Erythroblast (primary cell): ENCODE results near the gene SREBF2.
"Not testable (repeated sequence)": the region's sequence is repeated elsewhere in the genome, so short reads cannot be mapped to it uniquely, and the experiment has no call there.

Experiments used
- DNase-seq, 2 experiments: peaks; one replicate each; lab custom pipeline; 2025; lab: John Stamatoyannopoulos, UW
- GATA1 ChIP-seq: IDR thresholded peaks from 2 replicates; pipeline ENCODE4 v1.6.1; 2011; ENCODE audit warnings: low read depth, mild to moderate bottlenecking, control low read depth, low read length, moderate library complexity
- POLR2A ChIP-seq: IDR thresholded peaks from 2 replicates; pipeline ENCODE4 v1.6.1; 2011; ENCODE audit warnings: mild to moderate bottlenecking, low read length

SREBF2 gene

GRCh38 chr22:41827671-41828070 lies 5.2 kb upstream of the SREBF2 start:
- DNase-seq, result no peak
- TF ChIP-seq GATA1, result no peak
- TF ChIP-seq POLR2A, result no peak

GRCh38 chr22:41828516-41828915 lies 4.4 kb upstream of the SREBF2 start:
- no peak for DNase-seq
- no peak for TF ChIP-seq GATA1
- no peak for TF ChIP-seq POLR2A

GRCh38 chr22:41830174-41830573 lies 2.7 kb upstream of the SREBF2 start:
- TF ChIP-seq POLR2A (no peak), GATA1 (no peak)
- peak in 1 of 2 experiments; percentile 19 for DNase-seq

GRCh38 chr22:41831383-41831782 lies 1.5 kb upstream of the SREBF2 start:
- DNase-seq, result peak in 1 of 2 experiments; percentile 42
- TF ChIP-seq GATA1 (no peak), POLR2A (no peak)

GRCh38 chr22:41831828-41832552 lies 915 bp upstream of the SREBF2 start:
- no peak for TF ChIP-seq POLR2A
- no peak for TF ChIP-seq GATA1
- peak in 1 of 2 experiments; percentile 55 for DNase-seq

GRCh38 chr22:41833369-41834004 lies 582 bp downstream of the SREBF2 start:
- TF ChIP-seq GATA1 (no peak), POLR2A (no peak)
- peak; percentile 70 for DNase-seq

DNA sequence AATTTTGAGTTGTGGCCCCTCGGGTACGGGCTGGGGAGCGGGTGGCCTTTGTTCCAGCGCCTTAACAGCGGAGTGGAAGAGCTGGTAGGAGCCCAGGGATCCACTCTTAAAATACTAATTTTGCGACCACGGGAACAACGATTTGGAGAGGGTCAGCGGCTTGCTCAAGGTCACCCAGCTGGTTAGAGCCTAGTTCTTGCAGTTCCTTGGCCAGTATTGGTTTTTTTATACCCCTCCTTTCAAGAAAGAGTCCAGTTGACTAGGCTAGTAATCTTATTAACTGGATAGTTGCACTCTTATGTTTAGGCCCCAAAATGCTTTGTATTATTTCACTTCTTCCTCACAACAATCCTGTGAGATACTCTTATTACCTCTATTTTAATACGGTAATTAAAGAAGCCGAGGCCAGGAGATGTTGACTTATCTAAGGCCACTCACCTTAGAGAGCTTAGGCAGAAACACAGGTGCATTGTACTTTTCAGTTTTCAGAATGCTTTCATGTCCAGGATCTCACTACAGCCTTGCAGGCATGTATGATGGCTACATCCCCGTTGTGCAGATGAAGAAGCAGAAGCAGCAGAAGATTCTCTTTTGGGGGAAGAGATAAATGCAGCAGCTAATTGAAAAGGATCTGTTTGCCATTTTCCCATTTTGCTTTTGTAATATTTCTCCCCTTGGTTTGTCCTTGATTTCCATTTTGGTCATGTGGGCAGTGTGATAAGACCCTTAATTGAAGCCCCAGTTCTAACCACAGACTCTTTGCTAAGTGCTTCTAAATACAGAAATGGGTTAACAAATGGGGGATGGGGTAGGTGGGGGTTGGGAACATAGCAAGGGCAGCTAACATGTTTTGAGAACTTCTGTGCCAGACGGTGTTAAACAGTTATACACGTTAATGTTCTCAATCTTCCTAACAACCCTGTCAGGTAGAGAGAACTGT lies 1.4 kb downstream of the SREBF2 start:
- peak; percentile 38 to 43 for DNase-seq
- TF ChIP-seq GATA1 (no peak), POLR2A (peak; percentile 14)

- DNase-seq, result not testable (repeated sequence)
Measured at GRCh38 chr22:41835462-41835861, 2.6 kb downstream of the SREBF2 start.

- no peak for DNase-seq
- TF ChIP-seq GATA1 (no peak), POLR2A (no peak)
Measured at GRCh38 chr22:41836551-41836950, 3.6 kb downstream of the SREBF2 start.

GRCh38 chr22:41838842-41839618 lies 6.1 kb downstream of the SREBF2 start:
- DNase-seq, result no peak
- TF ChIP-seq POLR2A, result no peak
- no peak for TF ChIP-seq GATA1

GRCh38 chr22:41840216-41840615 lies 7.3 kb downstream of the SREBF2 start:
- no peak for DNase-seq
- TF ChIP-seq GATA1 (no peak), POLR2A (no peak)

DNA sequence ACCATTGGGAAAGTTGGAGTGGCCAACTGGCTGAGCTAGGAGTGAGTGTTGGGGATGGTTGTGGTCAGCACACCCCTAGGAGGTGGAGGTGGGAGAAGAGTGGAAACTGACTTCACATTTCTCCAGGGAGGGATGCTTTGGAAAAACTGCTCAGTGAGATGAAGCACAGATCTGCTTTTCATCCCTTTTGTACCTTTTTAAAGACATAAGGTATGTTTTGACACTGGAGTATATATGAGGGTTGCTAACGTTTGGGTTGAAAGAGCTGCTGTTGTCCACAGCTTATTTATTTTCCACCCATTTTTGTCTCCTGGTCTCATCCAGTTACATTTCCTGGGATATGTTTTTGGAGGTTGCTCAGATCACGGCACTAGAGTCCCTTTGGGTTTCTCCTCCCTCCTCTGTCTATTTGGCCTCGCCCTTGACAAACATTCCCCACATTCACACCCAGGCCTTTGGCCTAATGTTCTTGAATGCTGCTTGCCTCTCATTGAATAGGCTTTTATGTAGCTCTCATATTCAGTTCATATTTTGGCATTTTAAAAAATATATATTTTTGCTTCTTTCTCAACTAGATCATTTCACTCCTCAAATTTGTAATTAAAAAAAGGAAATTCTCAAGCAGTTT lies 8.3 kb downstream of the SREBF2 start:
- DNase-seq, result no peak
- TF ChIP-seq GATA1 (no peak), POLR2A (no peak)
